Measurements from ENCODE around the gene LRPPRC.

Gene LRPPRC

GRCh38 chr2:43906448-43907109, 89.2 kb downstream of the LRPPRC start:
- DNase-seq (ENCODE audit: low spot score): no peak

GRCh38 chr2:43905871-43906270, 89.9 kb downstream of the LRPPRC start:
- DNase-seq (ENCODE audit: low spot score): no peak

- peak; percentile 32 for DNase-seq (ENCODE audit: low spot score)
These were observed 90.4 kb downstream of the LRPPRC start for GRCh38 chr2:43905371-43905803.

DNA sequence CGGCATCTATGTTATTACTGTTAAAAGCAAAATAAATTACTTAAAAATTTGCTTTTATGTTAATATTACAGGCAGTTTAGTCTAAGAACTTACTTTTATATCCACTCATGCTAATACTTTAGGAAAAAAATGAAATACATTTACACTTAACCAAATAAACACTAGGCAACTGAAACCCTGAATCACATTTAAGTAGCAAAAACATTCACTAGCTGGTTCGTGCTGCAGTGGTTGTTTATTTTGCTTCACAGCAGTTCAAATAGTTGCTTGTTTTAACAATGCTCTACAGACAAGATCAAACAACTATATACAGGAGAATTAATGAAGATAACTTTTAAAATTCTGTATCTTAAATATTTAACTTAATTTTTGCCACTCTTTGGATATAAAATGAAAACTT, 96.2 kb downstream of the LRPPRC start:
- DNase-seq (ENCODE audit: low spot score): no peak

- DNase-seq (ENCODE audit: low spot score): no peak
These were observed 96.9 kb downstream of the LRPPRC start for GRCh38 chr2:43898838-43899346.

DNA sequence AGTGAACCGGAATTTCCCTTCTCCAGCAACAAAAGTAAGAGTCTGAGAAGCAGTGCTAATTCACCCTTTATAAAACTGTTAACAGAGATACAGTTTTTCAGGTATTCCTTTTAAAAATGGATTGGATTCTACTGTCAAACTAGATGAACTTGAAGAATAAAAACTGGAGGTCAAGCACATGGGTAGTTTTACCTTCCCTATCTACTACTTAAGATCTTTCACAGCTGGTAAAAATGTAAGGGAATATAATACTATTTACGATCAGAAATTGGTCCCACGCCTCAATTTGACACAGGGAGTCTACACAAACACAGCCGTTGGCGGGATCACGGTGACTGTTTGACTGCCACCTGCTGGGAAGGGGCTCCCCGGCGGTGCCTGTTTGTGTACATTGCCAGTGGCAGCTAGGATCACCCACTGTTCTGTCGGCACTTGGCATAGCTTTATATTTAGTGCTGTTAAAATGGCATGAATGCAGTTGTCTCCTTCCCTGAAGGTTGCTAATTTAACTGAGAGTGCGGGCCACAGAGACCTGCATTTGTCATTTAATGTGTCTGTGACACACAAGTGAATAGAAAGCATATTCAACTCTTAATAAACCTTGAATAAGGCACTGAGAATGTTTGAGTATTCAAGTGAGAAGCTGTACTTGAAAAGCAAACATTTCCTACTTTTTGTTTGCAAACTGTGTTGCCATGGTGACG, 97.5 kb downstream of the LRPPRC start:
- no peak for DNase-seq (ENCODE audit: low spot score)

- DNase-seq (ENCODE audit: low spot score): no peak
These were observed 98.3 kb downstream of the LRPPRC start for GRCh38 chr2:43897492-43897891.

DNA sequence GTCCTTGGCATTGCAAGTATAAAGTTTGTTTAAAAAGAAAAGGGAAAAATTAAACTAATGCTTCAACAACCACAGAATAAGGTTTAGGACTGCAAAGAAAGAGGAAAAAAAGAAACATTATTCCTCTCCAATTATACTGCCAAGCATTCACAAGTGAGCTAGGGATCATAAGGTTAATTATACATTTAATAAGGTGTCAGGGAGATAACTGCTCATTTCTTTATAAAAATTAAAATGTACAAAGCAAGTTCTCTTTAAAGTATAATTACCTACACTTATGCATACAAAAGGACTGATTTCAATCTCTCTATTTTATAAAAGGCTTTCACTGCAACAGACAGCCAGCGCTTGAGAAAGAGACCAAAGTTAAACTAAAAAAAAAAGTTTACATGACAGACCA, 98.9 kb downstream of the LRPPRC start:
- no peak for DNase-seq (ENCODE audit: low spot score)

GRCh38 chr2:43894743-43895142, 101.0 kb downstream of the LRPPRC start:
- no peak for DNase-seq (ENCODE audit: low spot score)

DNA sequence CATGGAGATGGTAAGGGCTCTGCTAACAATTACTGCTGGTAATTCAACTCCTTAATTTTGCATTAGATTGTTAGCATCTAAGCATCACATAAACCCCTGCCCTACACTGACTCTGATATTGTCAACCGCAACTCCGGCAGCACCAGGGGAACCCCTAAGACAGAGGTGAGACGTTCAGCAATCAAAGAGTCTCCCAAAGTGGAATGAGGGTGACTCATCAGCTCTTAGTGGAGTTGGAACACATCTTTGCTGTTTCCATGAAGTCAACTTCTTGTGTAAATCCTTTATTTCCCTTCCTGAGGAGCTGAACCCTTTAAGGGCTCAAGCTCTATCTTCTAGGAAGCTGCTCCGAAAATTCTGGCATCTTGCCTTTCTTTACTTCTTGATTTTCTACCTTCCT, 104.9 kb downstream of the LRPPRC start:
- DNase-seq (ENCODE audit: low spot score): no peak

DNA sequence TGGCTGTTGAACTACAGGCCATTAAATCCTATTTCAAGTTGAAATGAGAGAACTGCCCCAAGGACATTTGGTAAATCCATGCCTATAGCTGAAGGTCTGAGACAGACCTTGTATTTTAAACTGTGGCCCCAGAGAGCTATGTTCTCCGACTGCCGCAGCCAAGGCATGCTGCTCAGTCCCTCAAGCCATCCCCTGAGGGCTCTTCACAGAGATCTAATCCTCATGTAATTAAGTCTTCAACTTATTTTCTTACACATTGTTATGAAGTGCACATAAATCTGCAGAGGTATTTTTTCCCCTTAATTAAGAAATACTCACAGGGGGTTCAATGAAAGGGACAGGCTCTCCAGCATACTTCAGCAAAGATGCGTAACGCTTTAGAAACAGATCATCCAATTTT, 106.4 kb downstream of the LRPPRC start:
- no peak for DNase-seq (ENCODE audit: low spot score)

DNA sequence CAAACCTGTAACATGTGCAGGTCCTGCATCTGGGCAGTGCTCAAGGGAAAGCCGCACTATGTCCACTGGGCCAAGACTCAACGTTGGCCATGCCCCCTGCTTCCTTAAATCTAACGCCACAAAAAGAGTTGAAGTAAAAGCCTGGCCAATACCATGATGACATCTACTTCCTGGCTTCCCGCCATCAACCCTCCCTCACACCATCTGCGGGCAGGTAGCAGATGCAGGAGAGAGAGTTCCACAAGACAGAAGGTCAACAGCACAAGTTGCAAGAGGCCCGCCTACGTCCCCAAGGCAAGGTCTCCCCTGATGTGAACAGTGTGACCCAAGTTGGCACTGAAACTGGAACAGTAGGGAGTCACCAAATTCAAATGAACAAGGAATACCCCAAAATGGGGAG, 108.6 kb downstream of the LRPPRC start:
- DNase-seq (ENCODE audit: low spot score): no peak

- no peak for DNase-seq (ENCODE audit: low spot score)
These were observed 110.6 kb downstream of the LRPPRC start for GRCh38 chr2:43885132-43885632.

- no peak for DNase-seq (ENCODE audit: low spot score)
These were observed 111.1 kb downstream of the LRPPRC start for GRCh38 chr2:43884689-43885088.

- DNase-seq (ENCODE audit: low spot score): no peak
These were observed 113.5 kb downstream of the LRPPRC start for GRCh38 chr2:43882312-43882711.

DNA sequence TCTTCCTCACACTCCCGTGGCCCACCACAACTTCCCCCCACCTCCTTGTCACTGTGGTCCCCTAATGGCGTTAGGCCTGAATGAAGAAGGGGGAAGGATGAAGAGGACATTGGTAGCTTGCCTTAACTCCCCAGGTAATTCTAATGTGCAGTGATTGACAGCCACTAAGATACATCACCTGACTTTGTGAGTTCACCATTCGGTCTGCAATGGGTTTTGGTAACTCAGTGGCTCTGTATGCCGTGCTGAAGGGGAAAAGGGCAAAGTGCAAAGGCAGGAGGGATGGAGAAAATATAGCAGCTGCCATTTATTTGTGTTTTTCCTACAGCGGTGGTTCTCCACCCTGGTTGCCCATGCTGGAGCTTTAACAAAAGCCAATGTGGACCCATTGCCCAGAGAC, 114.8 kb downstream of the LRPPRC start:
- DNase-seq (ENCODE audit: low spot score): no peak

DNA sequence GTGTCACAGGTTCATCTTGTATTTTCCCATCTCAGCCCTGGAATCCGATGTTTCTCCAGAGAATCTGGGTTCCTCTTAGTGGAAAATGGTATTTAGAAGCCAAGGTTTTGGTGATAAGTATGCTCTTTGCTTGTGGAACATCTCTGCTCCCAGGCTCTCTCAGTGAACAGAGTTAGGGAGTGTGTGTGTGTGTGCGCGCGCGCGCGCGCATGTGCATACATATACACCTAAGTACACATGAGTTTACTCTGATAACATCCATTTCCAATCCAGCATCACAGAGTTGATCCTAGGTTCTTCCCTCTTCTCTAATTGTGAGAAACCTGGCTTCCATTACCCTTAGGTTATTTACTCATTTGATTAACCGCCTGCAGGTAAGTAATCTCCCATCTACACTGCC, 115.3 kb downstream of the LRPPRC start:
- no peak for DNase-seq (ENCODE audit: low spot score)

GRCh38 chr2:43879261-43879660, 116.5 kb downstream of the LRPPRC start:
- DNase-seq (ENCODE audit: low spot score): no peak

- peak; percentile 76 for DNase-seq (ENCODE audit: low spot score)
These were observed 117.9 kb downstream of the LRPPRC start for GRCh38 chr2:43877782-43878464.

- DNase-seq (ENCODE audit: low spot score): no peak
These were observed 120.9 kb downstream of the LRPPRC start for GRCh38 chr2:43874776-43875451.

DNA sequence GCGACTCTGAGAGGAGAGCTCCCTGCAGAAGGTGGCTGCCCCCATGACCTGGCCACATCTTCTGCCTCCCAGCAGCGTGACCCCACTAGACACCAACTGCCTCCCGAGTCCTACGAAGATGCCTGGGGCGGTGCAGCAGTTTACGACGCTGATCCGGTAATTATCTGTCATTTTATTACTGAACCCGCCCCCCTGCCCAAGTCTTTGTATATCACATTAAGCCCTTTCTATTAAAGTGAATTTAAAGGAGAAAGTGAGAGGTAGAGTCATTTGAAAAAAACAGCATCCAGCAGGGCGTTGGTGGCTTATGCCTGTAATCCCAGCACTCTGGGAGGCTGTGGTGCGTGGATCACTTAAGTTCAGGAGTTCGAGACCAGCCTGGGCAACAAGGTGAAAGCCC, 123.6 kb downstream of the LRPPRC start:
- DNase-seq (ENCODE audit: low spot score): no peak

- DNase-seq (ENCODE audit: low spot score): no peak
These were observed 140.5 kb downstream of the LRPPRC start for GRCh38 chr2:43855292-43855691.

Measured in activated CD4-positive, alpha-beta T cell treated with anti-CD3 and anti-CD28 coated beads, Interleukin-2, Interleukin-4, amounts not matched to agents 100 ng/mL and 50 ng/mL, durations not matched to agents 16 hours and 8 hours (primary cell).